HEK293 (cell line): ENCODE measurements around the gene RPRD1B.
"Not testable (repeated sequence)": the region's sequence is repeated elsewhere in the genome, so short reads cannot be mapped to it uniquely, and the experiment has no call there.

ENCODE experiments used
- CTCF ChIA-PET: fragments of 350-600 bp; formaldehyde crosslinking; extraction: SDS; loops from one replicate; lab custom pipeline; 2021; ENCODE audit warnings: antibody characterized with exemption; lab: Yijun Ruan, JAX
- POLR2A ChIA-PET: fragments of 300-600 bp; formaldehyde crosslinking; extraction: SDS; loops from one replicate; lab custom pipeline; 2020; ENCODE audit warnings: antibody characterized with exemption, inconsistent platforms; lab: Yijun Ruan, JAX
- H3K27ac ChIP-seq: fragments of 200-500 bp; sonication (Bioruptor generic); 2 replicates; pipeline ENCODE4 v1.5.1; 2014; ENCODE audit warnings: low read depth, low read length, control low read depth, inconsistent platforms; ENCODE audit errors: extremely low read depth
- H3K36me3 ChIP-seq, 2 experiments: fragments of 200-500 bp in 1 of 2; sonication (Bioruptor generic) in 1 of 2; 1 replicate in 1 of 2; 2 replicates in 1 of 2; pipeline ENCODE4 v1.5.1; 2014 to 2017; ENCODE audit warnings: inconsistent platforms in 2 of 2, low read length in 2 of 2; ENCODE audit not compliant: control insufficient read depth in 2 of 2, insufficient read depth in 1 of 2
- H3K4me1 ChIP-seq: fragments of 200-500 bp; sonication (Bioruptor generic); 2 replicates; pipeline ENCODE4 v1.5.1; 2014; ENCODE audit warnings: mild to moderate bottlenecking, low read length, inconsistent platforms; ENCODE audit not compliant: control insufficient read depth, insufficient read depth
- H3K4me3 ChIP-seq: 2 replicates; pipeline ENCODE4 v1.5.1; 2011; ENCODE audit warnings: low read depth, mild to moderate bottlenecking, control low read depth, low read length, moderate library complexity
- H3K9me3 ChIP-seq: fragments of 200-500 bp; sonication (Bioruptor generic); 2 replicates; pipeline ENCODE4 v1.5.1; 2014; ENCODE audit warnings: low read depth, low read length, inconsistent platforms; ENCODE audit not compliant: control insufficient read depth, insufficient read depth
- BCL11A ChIP-seq: fragments of 450-650 bp; formaldehyde crosslinking; IDR thresholded peaks from 2 replicates; pipeline ENCODE4 v1.5.1; 2016; ENCODE audit warnings: low read depth, missing biosample characterization, missing genetic modification characterization
- GLIS1 ChIP-seq: fragments of 450-650 bp; formaldehyde crosslinking; IDR thresholded peaks from 2 replicates; pipeline ENCODE4 v1.5.1; 2016; ENCODE audit warnings: missing biosample characterization, missing genetic modification characterization
- PRDM4 ChIP-seq: fragments of 450-650 bp; formaldehyde crosslinking; IDR thresholded peaks from 2 replicates; pipeline ENCODE4 v1.5.1; 2017; ENCODE audit warnings: missing biosample characterization, missing genetic modification characterization
- ZBTB21 ChIP-seq: fragments of 450-650 bp; formaldehyde crosslinking; IDR thresholded peaks from 2 replicates; pipeline ENCODE4 v1.5.1; 2017; ENCODE audit warnings: missing biosample characterization, missing genetic modification characterization
- ZFP41 ChIP-seq: fragments of 450-650 bp; formaldehyde crosslinking; IDR thresholded peaks from 2 replicates; pipeline ENCODE4 v1.5.1; 2016; ENCODE audit warnings: missing biosample characterization, missing genetic modification characterization, borderline replicate concordance
- ZFP69B ChIP-seq: fragments of 450-650 bp; formaldehyde crosslinking; IDR thresholded peaks from 2 replicates; pipeline ENCODE4 v1.5.1; 2016; ENCODE audit warnings: missing biosample characterization, missing genetic modification characterization
- ZNF146 ChIP-seq: fragments of 450-650 bp; formaldehyde crosslinking; IDR thresholded peaks from 2 replicates; pipeline ENCODE4 v1.5.1; 2016; ENCODE audit warnings: missing biosample characterization, missing genetic modification characterization
- ZNF16 ChIP-seq: fragments of 450-650 bp; formaldehyde crosslinking; IDR thresholded peaks from 2 replicates; pipeline ENCODE4 v1.5.1; 2016; ENCODE audit warnings: low read depth, missing biosample characterization, missing genetic modification characterization
- ZNF221 ChIP-seq: fragments of 450-650 bp; formaldehyde crosslinking; IDR thresholded peaks from 2 replicates; pipeline ENCODE4 v1.5.1; 2017; ENCODE audit warnings: missing biosample characterization, missing genetic modification characterization, borderline replicate concordance
- ZNF223 ChIP-seq: fragments of 450-650 bp; formaldehyde crosslinking; IDR thresholded peaks from 2 replicates; pipeline ENCODE4 v1.5.1; 2016; ENCODE audit warnings: missing biosample characterization, missing genetic modification characterization
- ZNF239 ChIP-seq: fragments of 450-650 bp; formaldehyde crosslinking; IDR thresholded peaks from 2 replicates; pipeline ENCODE4 v1.5.1; 2016; ENCODE audit warnings: missing biosample characterization, missing genetic modification characterization
- ZNF311 ChIP-seq: fragments of 450-650 bp; formaldehyde crosslinking; IDR thresholded peaks from 2 replicates; pipeline ENCODE4 v1.5.1; 2017; ENCODE audit warnings: missing biosample characterization, missing genetic modification characterization, borderline replicate concordance
- ZNF501 ChIP-seq: fragments of 450-650 bp; formaldehyde crosslinking; IDR thresholded peaks from 2 replicates; pipeline ENCODE4 v1.5.1; 2016; ENCODE audit warnings: missing biosample characterization, missing genetic modification characterization
- ZNF521 ChIP-seq: fragments of 450-650 bp; formaldehyde crosslinking; IDR thresholded peaks from 2 replicates; pipeline ENCODE4 v1.5.1; 2017; ENCODE audit warnings: missing biosample characterization, mild to moderate bottlenecking, missing genetic modification characterization
- ZNF704 ChIP-seq: fragments of 450-650 bp; formaldehyde crosslinking; IDR thresholded peaks from 2 replicates; pipeline ENCODE4 v1.5.1; 2016; ENCODE audit warnings: missing biosample characterization, missing genetic modification characterization
- ZNF777 ChIP-seq: fragments of 450-650 bp; formaldehyde crosslinking; IDR thresholded peaks from 2 replicates; pipeline ENCODE4 v1.5.1; 2017; ENCODE audit warnings: missing biosample characterization, missing genetic modification characterization, borderline replicate concordance
- ZSCAN16 ChIP-seq: fragments of 450-650 bp; formaldehyde crosslinking; IDR thresholded peaks from 2 replicates; pipeline ENCODE4 v1.5.1; 2016; ENCODE audit warnings: missing biosample characterization, missing genetic modification characterization
- ZSCAN30 ChIP-seq: fragments of 450-650 bp; IDR thresholded peaks from 2 replicates; pipeline ENCODE4 v1.5.1; 2018; ENCODE audit warnings: missing biosample characterization, mild to moderate bottlenecking, missing genetic modification characterization, moderate library complexity
- TF ChIP-seq, protein P1 (sequence below): fragments of 450-650 bp; formaldehyde crosslinking; IDR thresholded peaks from 2 replicates; pipeline ENCODE4 v1.5.1; 2016; ENCODE audit warnings: missing biosample characterization, missing genetic modification characterization, low read depth
- TF ChIP-seq, protein P2 (sequence below): fragments of 450-650 bp; formaldehyde crosslinking; IDR thresholded peaks from 2 replicates; pipeline ENCODE4 v1.5.1; 2017; ENCODE audit warnings: missing biosample characterization, missing genetic modification characterization

The RPRD1B gene

DNA sequence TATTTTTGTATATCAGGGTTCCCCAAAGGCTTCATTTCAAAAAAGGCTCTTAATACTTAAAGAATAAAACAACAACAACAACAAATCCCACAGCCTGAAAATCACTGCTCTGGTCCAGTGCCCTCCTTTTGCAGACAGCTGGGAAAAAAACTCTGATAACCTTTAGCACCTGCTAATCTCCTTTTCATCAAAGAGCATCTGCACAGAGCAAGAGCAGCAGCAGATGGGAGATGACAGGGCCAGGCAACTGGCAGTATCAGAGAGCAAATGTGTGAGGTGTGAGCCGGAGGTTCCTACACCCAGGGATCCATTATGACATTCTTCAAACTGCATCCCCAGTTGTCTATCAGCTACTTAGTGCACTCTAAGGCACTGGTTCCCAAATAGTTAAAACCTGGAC is 26.0 kb upstream of the RPRD1B start:
- H3K36me3 ChIP-seq, result peaks cover 0 to 63% of the 10 kb centered on the region in 2 experiments; a peak in 2 of 3 replicates
- ChIA-PET POLR2A (no interaction called here), CTCF (interaction anchor here (0.7 to 1.5 kb wide), 3 partner anchors 14 to 235 kb away, joined by 3 to 10 read pairs (median 3); no protein-coding TSS in a partner anchor)
- no peak overlapping the region for H3K27ac ChIP-seq
- H3K4me1 ChIP-seq, result no peaks in the 10 kb centered on the region
- H3K9me3 ChIP-seq, result no peaks in the 10 kb centered on the region
- H3K4me3 ChIP-seq, result no peak overlapping the region
- TF ChIP-seq, protein P1, sequence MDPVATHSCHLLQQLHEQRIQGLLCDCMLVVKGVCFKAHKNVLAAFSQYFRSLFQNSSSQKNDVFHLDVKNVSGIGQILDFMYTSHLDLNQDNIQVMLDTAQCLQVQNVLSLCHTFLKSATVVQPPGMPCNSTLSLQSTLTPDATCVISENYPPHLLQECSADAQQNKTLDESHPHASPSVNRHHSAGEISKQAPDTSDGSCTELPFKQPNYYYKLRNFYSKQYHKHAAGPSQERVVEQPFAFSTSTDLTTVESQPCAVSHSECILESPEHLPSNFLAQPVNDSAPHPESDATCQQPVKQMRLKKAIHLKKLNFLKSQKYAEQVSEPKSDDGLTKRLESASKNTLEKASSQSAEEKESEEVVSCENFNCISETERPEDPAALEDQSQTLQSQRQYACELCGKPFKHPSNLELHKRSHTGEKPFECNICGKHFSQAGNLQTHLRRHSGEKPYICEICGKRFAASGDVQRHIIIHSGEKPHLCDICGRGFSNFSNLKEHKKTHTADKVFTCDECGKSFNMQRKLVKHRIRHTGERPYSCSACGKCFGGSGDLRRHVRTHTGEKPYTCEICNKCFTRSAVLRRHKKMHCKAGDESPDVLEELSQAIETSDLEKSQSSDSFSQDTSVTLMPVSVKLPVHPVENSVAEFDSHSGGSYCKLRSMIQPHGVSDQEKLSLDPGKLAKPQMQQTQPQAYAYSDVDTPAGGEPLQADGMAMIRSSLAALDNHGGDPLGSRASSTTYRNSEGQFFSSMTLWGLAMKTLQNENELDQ (tag by site-specific recombination), result no peak
- no peak for TF ChIP-seq PRDM4
- no peak for TF ChIP-seq ZNF239
- no peak for TF ChIP-seq ZNF777 (tag by site-specific recombination)
- TF ChIP-seq ZBTB21 (tag by site-specific recombination), result no peak
- TF ChIP-seq ZNF223 (tag by site-specific recombination), result no peak

- no peaks in the 10 kb centered on the region for H3K9me3 ChIP-seq
- TF ChIP-seq ZNF311 (no peak), ZNF146 (tag by site-specific recombination) (peak; percentile 70), ZFP69B (no peak), ZSCAN16 (no peak), ZNF704 (no peak)
- POLR2A ChIA-PET, result no interaction called here
- no peak overlapping the region for H3K4me3 ChIP-seq
- H3K4me1 ChIP-seq, result no peaks in the 10 kb centered on the region
- CTCF ChIA-PET, result interaction anchor here (0.5 to 1.5 kb wide), 5 partner anchors 13 to 72 kb away, joined by 3 to 10 read pairs (median 4); no protein-coding TSS in a partner anchor
- peaks cover 0 to 64% of the 10 kb centered on the region in 2 experiments; a peak in 2 of 3 replicates for H3K36me3 ChIP-seq
- no peak overlapping the region for H3K27ac ChIP-seq
These were observed 25.2 kb upstream of the RPRD1B start for GRCh38 chr20:38008233-38008944.

DNA sequence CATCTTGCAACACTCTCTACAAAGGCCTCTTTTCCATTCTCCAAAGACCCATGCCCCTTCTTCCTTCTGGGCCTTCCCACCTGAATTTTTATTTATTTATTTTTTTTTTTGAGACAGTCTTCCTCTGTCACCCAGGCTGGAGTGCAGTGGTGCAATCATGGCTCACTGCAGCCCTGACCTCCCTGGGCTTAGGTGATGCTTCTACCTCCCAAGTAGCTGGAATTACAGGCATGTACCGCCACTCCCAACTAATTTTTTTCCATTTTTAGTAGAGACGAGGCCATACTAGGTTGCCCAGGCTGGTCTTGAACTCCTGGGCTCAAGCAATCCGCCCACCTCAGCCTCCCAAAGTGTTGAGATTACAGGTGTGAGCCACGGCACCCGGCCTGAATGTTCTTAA is 24.1 kb upstream of the RPRD1B start:
- peaks cover 0 to 64% of the 10 kb centered on the region in 2 experiments; a peak in 1 of 3 replicates for H3K36me3 ChIP-seq
- CTCF ChIA-PET, result interaction anchor here (0.6 to 1.0 kb wide), 2 partner anchors 17 to 64 kb away, joined by 3 to 4 read pairs; no protein-coding TSS in a partner anchor
- POLR2A ChIA-PET, result not testable (repeated sequence)

GRCh38 chr20:38011696-38012095 is 21.9 kb upstream of the RPRD1B start:
- Histone ChIP-seq H3K9me3 (no peaks in the 10 kb centered on the region), H3K36me3 (peaks cover 0 to 73% of the 10 kb centered on the region in 2 experiments; a peak in 1 of 3 replicates), H3K27ac (no peak overlapping the region), H3K4me1 (no peaks in the 10 kb centered on the region), H3K4me3 (no peak overlapping the region)
- ChIA-PET POLR2A (no interaction called here), CTCF (no interaction called here)
- TF ChIP-seq ZNF501 (no peak), ZSCAN30 (tag by site-specific recombination) (no peak), ZFP41 (tag by site-specific recombination) (no peak), ZNF221 (tag by site-specific recombination) (no peak), ZNF16 (tag by site-specific recombination) (no peak), BCL11A (tag by site-specific recombination) (no peak), ZNF521 (no peak)
- TF ChIP-seq, protein P2, sequence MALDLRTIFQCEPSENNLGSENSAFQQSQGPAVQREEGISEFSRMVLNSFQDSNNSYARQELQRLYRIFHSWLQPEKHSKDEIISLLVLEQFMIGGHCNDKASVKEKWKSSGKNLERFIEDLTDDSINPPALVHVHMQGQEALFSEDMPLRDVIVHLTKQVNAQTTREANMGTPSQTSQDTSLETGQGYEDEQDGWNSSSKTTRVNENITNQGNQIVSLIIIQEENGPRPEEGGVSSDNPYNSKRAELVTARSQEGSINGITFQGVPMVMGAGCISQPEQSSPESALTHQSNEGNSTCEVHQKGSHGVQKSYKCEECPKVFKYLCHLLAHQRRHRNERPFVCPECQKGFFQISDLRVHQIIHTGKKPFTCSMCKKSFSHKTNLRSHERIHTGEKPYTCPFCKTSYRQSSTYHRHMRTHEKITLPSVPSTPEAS (tag by site-specific recombination), result no peak

More for the DNA sequence above, 24.1 kb upstream of the RPRD1B start:
- H3K4me3 ChIP-seq, H3K9me3 ChIP-seq, H3K4me1 ChIP-seq, H3K27ac ChIP-seq: not testable (repeated sequence)
- peak; percentile 54 for TF ChIP-seq GLIS1 (tag by site-specific recombination)
